Measurements from ENCODE around the gene SLC36A3.

DNA sequence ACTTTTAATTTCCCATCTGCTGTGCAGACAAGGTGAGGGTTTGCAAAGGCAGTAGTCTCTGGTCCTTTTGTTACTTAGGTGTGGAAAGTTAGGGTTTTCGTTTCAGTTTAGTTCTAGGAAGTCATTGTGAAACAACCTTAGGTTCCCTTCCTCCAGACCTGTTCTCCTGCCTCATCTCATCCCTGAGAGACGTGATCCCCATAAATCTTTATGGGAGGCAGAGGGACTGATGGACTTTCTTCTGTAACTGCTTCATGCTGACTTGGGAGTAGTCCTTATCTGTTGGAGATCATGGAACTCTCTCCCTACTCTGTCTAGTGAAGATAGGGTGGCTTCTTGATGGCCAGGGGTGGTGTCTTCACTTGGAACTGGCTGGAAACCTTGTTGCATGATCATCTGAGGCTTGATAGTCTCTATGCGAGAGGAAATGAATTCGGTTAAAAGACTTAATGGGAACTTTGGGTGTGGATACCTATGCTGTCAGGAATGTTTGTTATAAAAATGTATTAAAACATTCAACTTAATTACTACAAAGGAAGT is 57.8 kb downstream of the SLC36A3 start:
- no peak for TF ChIP-seq POLR2AphosphoS5 (IDR thresholded peaks at IDR 0.05)
- TF ChIP-seq, protein P1, sequence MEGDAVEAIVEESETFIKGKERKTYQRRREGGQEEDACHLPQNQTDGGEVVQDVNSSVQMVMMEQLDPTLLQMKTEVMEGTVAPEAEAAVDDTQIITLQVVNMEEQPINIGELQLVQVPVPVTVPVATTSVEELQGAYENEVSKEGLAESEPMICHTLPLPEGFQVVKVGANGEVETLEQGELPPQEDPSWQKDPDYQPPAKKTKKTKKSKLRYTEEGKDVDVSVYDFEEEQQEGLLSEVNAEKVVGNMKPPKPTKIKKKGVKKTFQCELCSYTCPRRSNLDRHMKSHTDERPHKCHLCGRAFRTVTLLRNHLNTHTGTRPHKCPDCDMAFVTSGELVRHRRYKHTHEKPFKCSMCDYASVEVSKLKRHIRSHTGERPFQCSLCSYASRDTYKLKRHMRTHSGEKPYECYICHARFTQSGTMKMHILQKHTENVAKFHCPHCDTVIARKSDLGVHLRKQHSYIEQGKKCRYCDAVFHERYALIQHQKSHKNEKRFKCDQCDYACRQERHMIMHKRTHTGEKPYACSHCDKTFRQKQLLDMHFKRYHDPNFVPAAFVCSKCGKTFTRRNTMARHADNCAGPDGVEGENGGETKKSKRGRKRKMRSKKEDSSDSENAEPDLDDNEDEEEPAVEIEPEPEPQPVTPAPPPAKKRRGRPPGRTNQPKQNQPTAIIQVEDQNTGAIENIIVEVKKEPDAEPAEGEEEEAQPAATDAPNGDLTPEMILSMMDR (IDR thresholded peaks at IDR 0.05), result no peak
